DOHH2 (cell line): Measurements from ENCODE around the gene PDE8B.

Experiments
- H3F3A ChIP-seq: fragments of 200-600 bp; sonication (generic), shearing (Covaris generic); 2 replicates; pipeline ENCODE4 v1.6.0; 2016; ENCODE audit warnings: antibody characterized with exemption, mild to moderate bottlenecking; ENCODE audit not compliant: control insufficient read depth, insufficient read depth
- H3K27ac ChIP-seq: fragments of 200-600 bp; sonication (generic); 2 replicates; pipeline ENCODE4 v1.5.1; 2014; ENCODE audit warnings: low read depth, mild to moderate bottlenecking, low read length, moderate library complexity
- H3K27me3 ChIP-seq: fragments of 200-600 bp; sonication (generic); 2 replicates; pipeline ENCODE4 v1.6.1; 2014; ENCODE audit warnings: mild to moderate bottlenecking, low read length, mixed read lengths; ENCODE audit not compliant: control insufficient read depth
- H3K36me3 ChIP-seq: fragments of 200-600 bp; sonication (generic); 2 replicates; pipeline ENCODE4 v1.6.1; 2014; ENCODE audit warnings: mild to moderate bottlenecking, low read length, moderate library complexity, mixed read lengths; ENCODE audit not compliant: control insufficient read depth
- H3K4me1 ChIP-seq: fragments of 200-600 bp; sonication (generic); 2 replicates; pipeline ENCODE4 v1.6.1; 2014; ENCODE audit warnings: mild to moderate bottlenecking, low read length, mixed read lengths; ENCODE audit not compliant: control insufficient read depth
- H3K4me2 ChIP-seq: fragments of 200-600 bp; sonication (generic); 2 replicates; pipeline ENCODE4 v1.6.0; 2014; ENCODE audit warnings: mild to moderate bottlenecking, low read length, moderate library complexity
- H3K4me3 ChIP-seq: fragments of 200-600 bp; sonication (generic); 2 replicates; pipeline ENCODE4 v1.5.1; 2014; ENCODE audit warnings: mild to moderate bottlenecking, low read length, mixed read lengths
- H3K79me2 ChIP-seq: fragments of 200-600 bp; sonication (generic); 2 replicates; pipeline ENCODE4 v1.6.1; 2014; ENCODE audit warnings: mild to moderate bottlenecking, low read length, mixed read lengths; ENCODE audit not compliant: control insufficient read depth
- H3K9me2 ChIP-seq: fragments of 200-600 bp; sonication (generic); replicated peaks from 2 replicates; pipeline ENCODE4 v1.6.1; 2014; ENCODE audit warnings: mild to moderate bottlenecking, low read length, mixed read lengths; ENCODE audit not compliant: control insufficient read depth
- H3K9me3 ChIP-seq: fragments of 200-600 bp; sonication (generic); 2 replicates; pipeline ENCODE4 v1.6.1; 2014; ENCODE audit warnings: antibody characterized with exemption, low read length, mixed read lengths; ENCODE audit not compliant: control insufficient read depth, insufficient read depth
- H4K20me1 ChIP-seq: fragments of 200-600 bp; sonication (generic); 2 replicates; pipeline ENCODE4 v1.6.0; 2014; ENCODE audit warnings: low read depth, mild to moderate bottlenecking, antibody characterized with exemption, low read length, moderate library complexity; ENCODE audit not compliant: control insufficient read depth, insufficient read depth
- CTCF ChIP-seq: fragments of 200-600 bp; sonication (generic); IDR thresholded peaks from one replicate; pipeline ENCODE4 v1.5.1; 2014; ENCODE audit warnings: antibody characterized with exemption, mild to moderate bottlenecking, low read depth, low read length; ENCODE audit not compliant: poor library complexity, severe bottlenecking
- EZH2phosphoT487 ChIP-seq: fragments of 200-600 bp; sonication (generic); IDR thresholded peaks from 2 replicates; pipeline ENCODE4 v1.6.1; 2017; ENCODE audit warnings: borderline replicate concordance, mild to moderate bottlenecking, antibody characterized with exemption, low read length, moderate library complexity, mixed read lengths

PDE8B gene

GRCh38 chr5:77266291-77266690 lies 55.8 kb downstream of the PDE8B start:
- Histone ChIP-seq H3K79me2 (no peaks in the 10 kb centered on the region), H3F3A (no peaks in the 10 kb centered on the region), H3K27ac (no peak overlapping the region), H3K4me2 (no peak overlapping the region), H3K27me3 (peaks cover 2% of the 10 kb centered on the region; the same call in 1 of the 2 replicates), H3K36me3 (no peaks in the 10 kb centered on the region), H4K20me1 (no peaks in the 10 kb centered on the region), H3K4me1 (no peaks in the 10 kb centered on the region), H3K9me3 (no peaks in the 10 kb centered on the region), H3K9me2 (no peaks in the 10 kb centered on the region), H3K4me3 (no peak overlapping the region)
- TF ChIP-seq EZH2phosphoT487 (no peak), CTCF (no peak)

GRCh38 chr5:77267496-77267895 lies 57.0 kb downstream of the PDE8B start:
- TF ChIP-seq CTCF, result no peak
- TF ChIP-seq EZH2phosphoT487, result no peak
- Histone ChIP-seq H3K27me3 (0 out of 2 replicates have a peak, but pooled peaks cover 3% of the 10 kb centered on the region), H3K9me2 (no peaks in the 10 kb centered on the region), H4K20me1 (no peaks in the 10 kb centered on the region), H3K27ac (no peak overlapping the region), H3K79me2 (no peaks in the 10 kb centered on the region), H3K4me1 (no peaks in the 10 kb centered on the region), H3F3A (no peaks in the 10 kb centered on the region), H3K9me3 (no peaks in the 10 kb centered on the region), H3K4me2 (no peak overlapping the region), H3K36me3 (no peaks in the 10 kb centered on the region), H3K4me3 (no peak overlapping the region)

GRCh38 chr5:77272206-77272605 lies 61.7 kb downstream of the PDE8B start:
- H3K4me2 ChIP-seq, result no peak overlapping the region
- H3K27me3 ChIP-seq, result 0 out of 2 replicates have a peak, but pooled peaks cover 3% of the 10 kb centered on the region
- H3K27ac ChIP-seq, result no peak overlapping the region
- H3F3A ChIP-seq, result no peaks in the 10 kb centered on the region
- no peak overlapping the region for H3K4me3 ChIP-seq
- H4K20me1 ChIP-seq, result no peaks in the 10 kb centered on the region
- H3K4me1 ChIP-seq, result no peaks in the 10 kb centered on the region
- H3K36me3 ChIP-seq, result no peaks in the 10 kb centered on the region
- TF ChIP-seq CTCF (no peak), EZH2phosphoT487 (no peak)
- H3K9me2 ChIP-seq, result no peaks in the 10 kb centered on the region
- no peaks in the 10 kb centered on the region for H3K9me3 ChIP-seq
- H3K79me2 ChIP-seq, result no peaks in the 10 kb centered on the region
